ENCODE results near the gene RAB15. TPM values are rescaled to one million over a fixed set of nuclear protein-coding genes. Genes with fewer than 3 reads are reported as not detected.

Gene RAB15
- total RNA-seq, 2 donors from 2014 or later: 3.2 to 7.8 TPM

DNA sequence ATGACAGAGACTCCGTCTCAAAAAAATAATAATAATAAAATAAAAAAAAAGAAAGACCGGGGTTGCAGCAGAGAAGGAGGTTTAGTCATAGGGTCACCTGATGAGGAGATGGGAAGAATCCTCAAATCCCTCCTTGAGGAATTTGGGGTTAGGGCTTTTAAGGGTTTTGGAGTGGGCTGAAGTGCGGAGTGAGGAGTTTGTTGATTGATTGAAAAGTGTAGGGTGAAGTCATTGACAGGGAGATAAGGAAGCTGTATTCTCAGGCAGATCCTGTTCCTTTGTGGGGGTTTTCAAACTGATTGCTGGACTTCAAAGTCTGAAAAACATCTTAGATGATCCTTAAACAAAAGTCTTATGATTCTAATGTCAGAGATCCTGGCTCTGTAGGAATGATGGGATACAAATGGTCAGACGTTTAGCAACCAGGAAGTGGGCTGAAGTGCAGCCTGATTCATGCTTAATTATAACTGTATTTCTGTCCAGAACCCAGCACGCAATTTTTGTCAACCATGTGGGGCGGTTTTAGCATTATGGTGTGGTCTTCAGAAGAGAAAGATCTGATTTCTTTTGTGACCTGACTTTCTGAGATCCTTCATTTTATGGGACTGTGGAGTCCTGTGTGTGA, 30.6 kb upstream of the RAB15 start:
- H3K36me3 ChIP-seq: no peaks in the 10 kb centered on the region
- no peak for DNase-seq (ENCODE audit: low spot score)
- ATAC-seq (ENCODE audit: insufficient number of reproducible peaks, low FRiP score, low read depth): no peak
- peaks cover 4 to 7% of the 10 kb centered on the region in 2 donors for H3K4me1 ChIP-seq (ENCODE audit: control insufficient read depth in 1 of 2, low read depth in 2 of 2)
- H3K9me3 ChIP-seq: no peaks in the 10 kb centered on the region
- TF ChIP-seq, protein P1, sequence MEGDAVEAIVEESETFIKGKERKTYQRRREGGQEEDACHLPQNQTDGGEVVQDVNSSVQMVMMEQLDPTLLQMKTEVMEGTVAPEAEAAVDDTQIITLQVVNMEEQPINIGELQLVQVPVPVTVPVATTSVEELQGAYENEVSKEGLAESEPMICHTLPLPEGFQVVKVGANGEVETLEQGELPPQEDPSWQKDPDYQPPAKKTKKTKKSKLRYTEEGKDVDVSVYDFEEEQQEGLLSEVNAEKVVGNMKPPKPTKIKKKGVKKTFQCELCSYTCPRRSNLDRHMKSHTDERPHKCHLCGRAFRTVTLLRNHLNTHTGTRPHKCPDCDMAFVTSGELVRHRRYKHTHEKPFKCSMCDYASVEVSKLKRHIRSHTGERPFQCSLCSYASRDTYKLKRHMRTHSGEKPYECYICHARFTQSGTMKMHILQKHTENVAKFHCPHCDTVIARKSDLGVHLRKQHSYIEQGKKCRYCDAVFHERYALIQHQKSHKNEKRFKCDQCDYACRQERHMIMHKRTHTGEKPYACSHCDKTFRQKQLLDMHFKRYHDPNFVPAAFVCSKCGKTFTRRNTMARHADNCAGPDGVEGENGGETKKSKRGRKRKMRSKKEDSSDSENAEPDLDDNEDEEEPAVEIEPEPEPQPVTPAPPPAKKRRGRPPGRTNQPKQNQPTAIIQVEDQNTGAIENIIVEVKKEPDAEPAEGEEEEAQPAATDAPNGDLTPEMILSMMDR (IDR thresholded peaks at IDR 0.05): no peak
- H3K27me3 ChIP-seq (replicated peaks; ENCODE audit: insufficient read depth): no peaks in the 10 kb centered on the region
- no peak overlapping the region for H3K4me3 ChIP-seq
- H3K27ac ChIP-seq: no peak overlapping the region

DNA sequence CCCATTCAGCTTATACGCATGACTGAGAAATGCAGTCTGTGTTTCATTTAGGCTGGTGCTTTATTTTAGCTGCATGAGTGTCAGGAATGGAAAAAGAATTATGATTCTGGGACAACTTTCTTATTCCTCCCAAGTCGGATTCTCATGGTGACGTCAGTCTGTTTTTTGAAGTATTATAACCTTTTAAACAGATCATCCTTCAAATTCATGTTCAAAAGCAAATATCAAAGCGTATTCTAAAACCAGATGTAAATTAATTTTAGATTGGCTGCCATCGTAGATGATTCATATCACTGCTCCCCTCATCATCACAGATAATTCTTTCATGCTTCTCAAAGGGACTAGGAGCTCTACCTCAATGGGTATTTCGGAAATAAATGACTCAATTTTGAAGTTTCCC, 29.6 kb upstream of the RAB15 start:
- TF ChIP-seq, protein P1 (IDR thresholded peaks at IDR 0.05): no peak
- H3K4me1 ChIP-seq (ENCODE audit: control insufficient read depth in 1 of 2, low read depth in 2 of 2): peaks cover 4 to 7% of the 10 kb centered on the region in 2 donors
- H3K9me3 ChIP-seq: no peaks in the 10 kb centered on the region
- no peak overlapping the region for H3K27ac ChIP-seq
- H3K27me3 ChIP-seq (replicated peaks; ENCODE audit: insufficient read depth): no peaks in the 10 kb centered on the region
- no peak overlapping the region for H3K4me3 ChIP-seq
- ATAC-seq (ENCODE audit: insufficient number of reproducible peaks, low FRiP score, low read depth) (no peak), DNase-seq (ENCODE audit: low spot score) (no peak)
- H3K36me3 ChIP-seq: no peaks in the 10 kb centered on the region

DNA sequence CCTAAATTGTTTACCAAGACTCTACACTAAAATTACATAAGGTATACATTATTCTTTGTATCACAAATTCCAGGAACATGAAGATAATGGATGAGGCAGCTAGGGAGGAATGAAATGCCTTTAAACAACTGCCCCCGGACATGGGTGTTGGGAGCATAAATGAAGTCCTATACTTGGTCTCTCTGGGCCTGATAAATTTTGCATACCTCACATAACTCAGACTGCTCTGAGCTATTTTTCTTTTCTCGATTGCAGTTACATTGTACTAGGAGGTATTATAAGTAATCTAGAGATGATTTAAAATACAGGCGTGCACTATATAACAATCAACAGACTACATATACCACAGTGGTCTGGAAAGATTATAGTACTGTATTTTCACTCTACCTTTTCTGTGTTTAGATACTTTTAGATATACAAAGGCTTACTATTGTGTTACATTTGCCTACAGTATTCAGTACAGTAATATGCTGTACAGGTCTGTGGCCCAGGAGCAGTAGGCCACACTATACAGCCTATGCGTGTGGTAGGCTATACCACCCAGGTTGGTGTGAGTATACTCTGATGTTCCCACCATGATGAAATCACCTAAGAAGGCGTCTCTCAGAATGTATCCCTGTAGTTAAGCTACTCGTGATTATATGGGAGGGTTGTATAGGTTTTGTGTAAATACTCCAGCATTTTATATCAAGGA, 28.9 kb upstream of the RAB15 start:
- Histone ChIP-seq H3K27me3 (replicated peaks; ENCODE audit: insufficient read depth) (no peaks in the 10 kb centered on the region), H3K9me3 (no peaks in the 10 kb centered on the region), H3K36me3 (no peaks in the 10 kb centered on the region), H3K27ac (no peak overlapping the region), H3K4me3 (no peak overlapping the region), H3K4me1 (ENCODE audit: control insufficient read depth in 1 of 2, low read depth in 2 of 2) (peaks cover 4 to 7% of the 10 kb centered on the region in 2 donors)
- no peak for ATAC-seq (ENCODE audit: insufficient number of reproducible peaks, low FRiP score, low read depth)
- no peak for DNase-seq (ENCODE audit: low spot score)
- TF ChIP-seq, protein P1 (IDR thresholded peaks at IDR 0.05): no peak

DNA sequence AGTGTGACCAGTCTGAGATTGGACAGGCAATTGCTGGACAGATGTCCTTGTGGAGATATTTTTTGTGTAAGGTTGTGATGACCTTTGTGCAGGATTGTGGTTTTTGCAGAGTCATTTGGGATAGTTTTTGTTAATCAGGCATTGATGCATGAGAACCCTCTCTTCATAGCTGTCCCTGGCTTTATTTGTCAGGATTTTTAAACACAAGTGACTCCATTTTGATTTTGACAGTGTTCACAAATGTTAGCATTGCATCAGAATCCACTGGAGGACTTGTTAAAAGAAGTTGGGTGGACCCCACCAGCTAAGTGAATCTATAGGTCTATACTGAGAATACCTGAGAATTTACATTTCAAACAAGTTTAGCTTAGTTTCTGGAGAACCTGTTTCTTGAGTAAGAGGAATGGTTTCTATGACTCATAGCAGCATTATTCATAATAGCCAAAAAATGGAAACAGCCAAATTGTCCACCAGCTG, 26.4 kb upstream of the RAB15 start:
- H3K4me3 ChIP-seq: no peak overlapping the region
- no peak overlapping the region for H3K27ac ChIP-seq
- peaks cover 4 to 7% of the 10 kb centered on the region in 2 donors for H3K4me1 ChIP-seq (ENCODE audit: control insufficient read depth in 1 of 2, low read depth in 2 of 2)
- no peaks in the 10 kb centered on the region for H3K9me3 ChIP-seq
- H3K36me3 ChIP-seq: no peaks in the 10 kb centered on the region
- no peaks in the 10 kb centered on the region for H3K27me3 ChIP-seq (replicated peaks; ENCODE audit: insufficient read depth)
- TF ChIP-seq, protein P1 (IDR thresholded peaks at IDR 0.05): no peak
- DNase-seq (ENCODE audit: low spot score): no peak
- no peak for ATAC-seq (ENCODE audit: insufficient number of reproducible peaks, low FRiP score, low read depth)

DNA sequence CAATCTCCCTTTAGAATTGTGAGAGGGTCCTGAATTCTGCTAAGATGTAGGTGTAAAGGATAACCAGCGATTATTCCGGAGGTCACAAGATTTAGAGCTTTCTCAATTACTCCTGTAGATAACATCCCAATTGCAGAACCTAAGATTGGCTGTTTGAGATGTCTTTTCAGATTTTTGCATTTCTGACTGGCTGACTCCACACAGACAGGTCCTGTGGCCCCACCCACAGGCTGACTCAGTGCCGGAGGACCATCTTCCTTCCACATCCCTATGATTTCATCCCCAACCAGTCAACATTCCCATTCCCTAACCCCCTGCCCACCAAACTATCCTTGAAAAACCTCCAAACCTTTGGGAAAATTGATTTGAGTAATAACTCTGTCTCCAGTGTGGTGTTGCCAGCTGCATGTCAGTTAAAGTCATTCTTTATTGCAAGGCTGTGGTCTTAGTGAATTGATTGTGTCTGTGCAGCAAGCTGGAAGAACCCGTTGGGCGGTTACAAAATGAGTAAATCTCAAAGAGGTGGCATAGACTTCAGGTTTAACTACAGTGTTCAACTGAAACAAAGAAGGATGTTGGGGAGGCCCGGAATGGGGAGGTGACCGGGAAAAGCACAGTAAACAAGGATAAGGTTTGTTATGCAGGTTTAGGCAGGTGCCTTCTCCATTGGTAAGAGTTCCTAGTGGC, 25.1 kb upstream of the RAB15 start:
- Histone ChIP-seq H3K27me3 (replicated peaks; ENCODE audit: insufficient read depth) (no peaks in the 10 kb centered on the region), H3K27ac (no peak overlapping the region), H3K9me3 (no peaks in the 10 kb centered on the region), H3K4me3 (no peak overlapping the region), H3K4me1 (ENCODE audit: control insufficient read depth in 1 of 2, low read depth in 2 of 2) (peaks cover 4 to 7% of the 10 kb centered on the region in 2 donors), H3K36me3 (no peaks in the 10 kb centered on the region)
- ATAC-seq (ENCODE audit: insufficient number of reproducible peaks, low FRiP score, low read depth): no peak
- no peak for DNase-seq (ENCODE audit: low spot score)
- TF ChIP-seq, protein P1 (IDR thresholded peaks at IDR 0.05): no peak

Data from thoracic aorta (tissue), 2 donors.